ENCODE measurements around the gene ZNF407.

GRCh38 chr18:74718312-74718711 lies 120.6 kb downstream of the ZNF407 start:
- TF ChIP-seq POLR2AphosphoS5 (IDR thresholded peaks at IDR 0.05; ENCODE audit: low read depth) (no peak), CTCF (conservative IDR thresholded peaks at IDR 0.05; ENCODE audit: low read depth in 2 of 2) (no peak), EZH2 (IDR thresholded peaks at IDR 0.05; ENCODE audit: low read depth, unreplicated experiment) (no peak)
